IPS DF 4.7 (cell line): ENCODE measurements around the gene EMD.
"Not testable (repeated sequence)": the region's sequence is repeated elsewhere in the genome, so short reads cannot be mapped to it uniquely, and the experiment has no call there.

ENCODE experiments used
- DNase-seq: peaks from one replicate; pipeline ENCODE4 v3.0.0-alpha.2; 2013; ENCODE audit warnings: low spot score; ENCODE audit errors: extremely low read depth

Gene EMD

GRCh38 chrX:154389812-154390747, 11.0 kb downstream of the EMD start:
- DNase-seq: not testable (repeated sequence)

- not testable (repeated sequence) for DNase-seq
These were observed 17.3 kb downstream of the EMD start for GRCh38 chrX:154396363-154396762.

- no peak for DNase-seq
These were observed 18.1 kb downstream of the EMD start for GRCh38 chrX:154396973-154397887.

GRCh38 chrX:154397888-154398667, 19.0 kb downstream of the EMD start, which contains the start of gene RPL10:
Gene RPL10 (plus strand): TSS chrX:154398377. CDS start chrX:154398520, 143 bp downstream.
- DNase-seq: no peak

GRCh38 chrX:154398668-154399526, 19.8 kb downstream of the EMD start:
- no peak for DNase-seq

GRCh38 chrX:154399527-154400368, 20.7 kb downstream of the EMD start:
- DNase-seq: no peak

- DNase-seq: not testable (repeated sequence)
These were observed 21.3 kb downstream of the EMD start for GRCh38 chrX:154400369-154400817.

- no peak for DNase-seq
These were observed 22.1 kb downstream of the EMD start for GRCh38 chrX:154401045-154401799.

- DNase-seq: no peak
These were observed 23.0 kb downstream of the EMD start for GRCh38 chrX:154401918-154402621.

GRCh38 chrX:154402622-154403127, 23.6 kb downstream of the EMD start:
- no peak for DNase-seq

- DNase-seq: no peak
These were observed 24.1 kb downstream of the EMD start for GRCh38 chrX:154403192-154403591.

- DNase-seq: no peak
These were observed 24.8 kb downstream of the EMD start for GRCh38 chrX:154403858-154404257.

- DNase-seq: no peak
These were observed 25.6 kb downstream of the EMD start for GRCh38 chrX:154404625-154405192.

- DNase-seq: no peak
These were observed 29.6 kb downstream of the EMD start for GRCh38 chrX:154408659-154409221.

- DNase-seq: no peak
These were observed 30.3 kb downstream of the EMD start, which contains the start of gene DNASE1L1 for GRCh38 chrX:154409222-154409871. Gene DNASE1L1 (minus strand): TSS chrX:154409254. CDS start chrX:154405568, 3,686 bp downstream.

GRCh38 chrX:154411981-154412340, 32.9 kb downstream of the EMD start:
- no peak for DNase-seq
